ENCODE results near the gene GGPS1.
"Not testable (repeated sequence)": the region's sequence is repeated elsewhere in the genome, so short reads cannot be mapped to it uniquely, and the experiment has no call there.

Gene GGPS1

DNA sequence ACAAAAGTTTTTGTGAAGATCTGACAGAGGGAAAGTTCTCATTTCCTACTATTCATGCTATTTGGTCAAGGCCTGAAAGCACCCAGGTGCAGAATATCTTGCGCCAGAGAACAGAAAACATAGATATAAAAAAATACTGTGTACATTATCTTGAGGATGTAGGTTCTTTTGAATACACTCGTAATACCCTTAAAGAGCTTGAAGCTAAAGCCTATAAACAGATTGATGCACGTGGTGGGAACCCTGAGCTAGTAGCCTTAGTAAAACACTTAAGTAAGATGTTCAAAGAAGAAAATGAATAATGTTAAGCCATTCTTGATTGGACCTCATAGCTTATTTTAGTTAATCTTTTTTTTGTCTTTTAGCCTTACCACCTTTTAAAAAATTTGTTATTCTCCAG lies 14.1 kb downstream of the GGPS1 start:
- DNase-seq: no peak

DNA sequence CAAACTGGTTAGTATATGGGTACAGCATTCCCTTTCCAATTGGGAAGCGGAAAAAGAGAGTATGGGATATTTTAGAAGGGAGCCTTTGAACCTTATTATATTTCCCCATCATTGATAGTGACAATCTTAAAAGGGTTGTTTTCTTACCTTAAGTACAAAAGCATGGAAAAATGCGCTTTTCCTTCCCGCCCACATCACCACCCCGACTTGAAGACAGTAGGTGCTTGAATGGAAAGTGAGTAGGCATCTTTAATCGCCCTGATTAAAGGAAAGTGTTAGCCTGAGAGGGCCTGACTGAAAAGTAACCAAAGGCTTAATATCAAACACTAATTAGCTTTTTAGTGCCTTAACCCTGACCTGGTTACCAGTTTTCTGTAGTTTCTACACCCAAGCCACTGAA lies 15.4 kb downstream of the GGPS1 start:
- DNase-seq: no peak

GRCh38 chr1:235351441-235351840 lies 23.1 kb downstream of the GGPS1 start:
- DNase-seq: no peak

- DNase-seq: no peak
These were observed 23.5 kb downstream of the GGPS1 start for GRCh38 chr1:235351898-235352297.

GRCh38 chr1:235357485-235358373 lies 29.4 kb downstream of the GGPS1 start:
- no peak for DNase-seq

- DNase-seq: no peak
These were observed 30.5 kb downstream of the GGPS1 start for GRCh38 chr1:235358899-235359298.

- not testable (repeated sequence) for DNase-seq
These were observed 35.8 kb downstream of the GGPS1 start for GRCh38 chr1:235364189-235364588.

DNA sequence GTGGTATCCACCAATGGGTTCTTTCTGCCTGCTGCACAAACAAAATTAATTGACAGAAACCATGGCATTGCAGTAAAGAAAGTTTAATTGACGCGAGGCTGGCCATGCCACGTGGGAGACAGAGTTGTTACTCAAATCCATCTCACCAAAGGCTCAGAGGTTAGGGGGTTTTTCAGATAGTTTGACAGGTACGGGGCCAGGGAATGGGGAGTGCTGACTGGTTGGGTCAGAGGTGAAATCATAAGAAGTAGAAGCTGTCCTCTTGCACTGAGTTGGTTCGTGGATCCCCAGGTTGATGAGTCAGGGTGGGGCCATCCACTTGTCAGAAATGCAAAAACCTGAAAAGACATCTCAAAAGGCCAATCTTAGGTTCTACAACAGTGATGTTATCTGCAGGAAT lies 37.9 kb downstream of the GGPS1 start:
- peak; percentile 15 for DNase-seq

GRCh38 chr1:235367000-235367908 lies 38.9 kb downstream of the GGPS1 start, which contains the start of gene TBCE:
TSS of gene TBCE (plus strand) at chr1:235367427. CDS start at chr1:235380050, 12,623 bp downstream.
- DNase-seq: peak; percentile 95

DNA sequence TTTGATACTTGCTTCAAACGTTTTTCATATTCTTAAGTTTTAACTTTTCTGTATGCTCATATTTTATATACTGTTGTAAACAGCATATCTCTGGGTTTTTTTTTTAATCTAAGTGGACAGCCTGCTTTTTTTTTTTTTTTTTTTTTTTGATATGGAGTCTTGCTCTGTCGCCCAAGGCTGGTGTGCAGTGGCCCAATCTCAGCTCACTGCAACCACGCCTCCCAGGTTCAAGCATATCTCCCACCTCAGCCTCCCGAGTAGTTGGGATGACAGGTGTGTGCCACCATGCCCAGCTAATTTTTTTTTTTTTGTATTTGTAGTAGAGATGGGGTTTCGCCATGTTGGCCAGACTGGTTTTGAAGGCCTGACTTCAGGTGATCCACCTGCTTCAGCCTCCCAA lies 40.1 kb downstream of the GGPS1 start:
- DNase-seq: no peak

GRCh38 chr1:235369802-235370201 lies 41.4 kb downstream of the GGPS1 start:
- no peak for DNase-seq

- no peak for DNase-seq
These were observed 47.7 kb downstream of the GGPS1 start for GRCh38 chr1:235375919-235376605.

DNA sequence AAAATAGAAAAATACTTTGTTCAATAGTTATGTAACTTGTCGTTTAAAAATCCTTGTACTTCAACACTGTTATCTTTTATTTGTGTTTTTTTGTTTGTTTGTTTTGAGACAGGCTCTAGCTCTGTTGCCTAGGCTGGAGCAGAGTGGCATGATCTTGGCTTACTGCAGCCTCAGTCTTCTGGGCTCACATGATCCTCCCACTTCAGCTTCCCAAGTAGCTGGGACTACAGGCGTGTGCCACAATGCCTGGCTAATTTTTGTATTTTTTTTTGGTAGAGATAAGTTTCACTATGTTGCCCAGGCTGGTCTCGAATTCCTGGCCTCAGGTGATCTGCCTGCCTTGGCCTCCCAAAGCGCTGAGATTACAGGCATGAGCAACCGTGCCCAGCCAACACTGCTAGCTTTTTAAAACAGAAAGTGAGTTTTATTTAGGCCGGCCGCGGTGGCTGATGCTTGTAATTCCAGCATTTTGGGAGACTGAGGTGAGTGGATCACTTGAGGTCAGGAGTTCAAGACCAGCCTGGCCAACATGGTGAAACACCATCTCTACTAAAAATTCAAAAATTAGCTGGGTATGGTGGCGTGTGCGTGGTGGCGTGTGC lies 49.9 kb downstream of the GGPS1 start:
- not testable (repeated sequence) for DNase-seq

DNA sequence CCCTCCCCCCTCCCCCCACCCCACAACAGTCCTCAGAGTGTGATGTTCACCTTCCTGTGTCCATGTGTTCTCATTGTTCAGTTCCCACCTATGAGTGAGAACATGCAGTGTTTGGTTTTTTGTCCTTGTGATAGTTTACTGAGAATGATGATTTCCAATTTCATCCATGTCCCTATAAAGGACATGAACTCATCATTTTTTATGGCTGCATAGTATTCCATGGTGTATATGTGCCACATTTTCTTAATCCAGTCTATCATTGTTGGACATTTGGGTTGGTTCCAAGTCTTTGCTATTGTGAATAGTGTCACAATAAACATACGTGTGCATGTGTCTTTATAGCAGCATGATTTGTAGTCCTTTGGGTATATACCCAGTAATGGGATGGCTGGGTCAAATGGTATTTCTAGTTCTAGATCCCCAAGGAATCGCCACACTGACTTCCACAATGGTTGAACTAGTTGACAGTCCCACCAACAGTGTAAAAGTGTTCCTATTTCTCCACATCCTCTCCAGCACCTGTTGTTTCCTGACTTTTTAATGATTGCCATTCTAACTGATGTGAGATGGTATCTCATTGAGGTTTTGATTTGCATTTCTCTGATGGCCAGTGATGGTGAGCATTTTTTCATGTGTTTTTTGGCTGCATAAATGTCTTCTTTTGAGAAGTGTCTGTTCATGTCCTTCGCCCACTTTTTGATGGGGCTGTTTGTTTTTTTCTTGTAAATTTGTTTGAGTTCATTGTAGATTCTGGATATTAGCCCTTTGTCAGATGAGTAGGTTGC lies 53.8 kb downstream of the GGPS1 start:
- DNase-seq: not testable (repeated sequence)

GRCh38 chr1:235385633-235386032 lies 57.3 kb downstream of the GGPS1 start:
- DNase-seq: not testable (repeated sequence)

DNA sequence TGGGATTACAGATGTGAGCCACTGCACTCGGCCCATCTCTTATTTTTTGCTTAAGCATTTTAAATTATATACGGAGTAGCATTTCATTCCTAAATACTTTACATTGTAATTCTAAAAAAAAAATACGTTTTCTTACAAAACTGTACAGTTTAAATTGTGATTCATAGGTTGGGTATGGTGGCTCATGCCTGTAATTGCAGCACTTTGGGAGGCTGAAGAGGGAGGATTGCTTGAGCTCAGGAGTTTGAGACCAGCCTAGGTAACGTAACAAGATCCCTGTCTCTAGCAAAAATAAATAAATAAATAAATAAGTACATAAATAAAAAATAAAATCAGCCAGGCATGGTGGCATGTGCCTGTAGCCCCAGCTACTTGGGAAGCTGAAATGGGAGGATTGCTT lies 63.5 kb downstream of the GGPS1 start:
- DNase-seq: no peak
